Activated naive CD4-positive, alpha-beta T cell treated with anti-CD3 and anti-CD28 coated beads, Interleukin-2, amount 50 U/mL, for 16 hours (primary cell): ENCODE data around the gene ETV7.

ENCODE experiments used
- DNase-seq: peaks from one replicate; pipeline ENCODE4 v3.0.0-alpha.2; 2020

Gene ETV7

DNA sequence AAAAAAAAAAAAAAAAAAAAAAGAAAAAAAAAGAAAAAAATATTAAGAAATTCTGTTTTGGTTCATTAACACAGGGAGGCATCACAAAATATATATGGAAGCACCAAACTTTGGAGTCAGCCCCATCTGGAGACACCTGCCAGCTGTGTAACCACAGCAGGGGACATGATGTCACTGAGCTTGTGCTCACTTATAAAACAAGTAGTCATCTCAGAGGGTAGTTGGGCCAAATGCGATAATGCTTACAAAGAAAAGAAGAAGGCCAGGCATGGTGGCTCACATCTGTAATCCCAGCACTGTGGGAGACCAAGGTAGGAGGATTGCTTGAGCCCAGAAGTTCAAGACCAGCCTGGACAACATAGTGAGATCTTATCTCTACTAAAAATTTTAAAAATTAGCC, 49.7 kb downstream of the ETV7 start:
- DNase-seq, result no peak

DNA sequence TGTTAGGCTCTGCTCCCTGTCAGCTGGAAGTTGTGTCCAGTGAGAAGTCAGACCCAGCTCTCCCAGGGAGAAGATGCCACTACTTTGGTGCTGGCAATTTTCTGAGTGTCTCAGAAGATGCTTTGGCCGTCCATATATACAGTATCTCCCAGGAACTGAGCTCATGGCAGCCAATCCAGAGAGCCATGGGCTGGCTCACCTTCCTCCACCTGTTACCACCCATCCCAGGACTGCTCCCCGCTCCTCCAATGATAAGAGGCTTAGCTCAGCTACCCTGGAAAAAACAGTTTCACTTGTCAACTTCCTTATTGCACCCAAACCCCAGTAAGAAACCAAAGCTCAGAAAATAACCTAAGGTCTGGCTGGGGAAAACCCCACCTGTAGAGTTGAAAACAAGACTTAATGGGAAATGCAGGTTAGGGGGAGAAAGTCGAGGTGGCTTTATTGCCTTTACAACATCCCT, 50.7 kb downstream of the ETV7 start, which contains the start of gene BNIP5:
Gene BNIP5, minus strand, starts transcription at position 110 of the 463 bp plus-strand sequence. CDS start 6,198 bp downstream, outside the sequence.
- DNase-seq, result no peak

- DNase-seq, result no peak
These were observed 51.2 kb downstream of the ETV7 start for GRCh38 chr6:36336208-36336710.

- DNase-seq, result no peak
These were observed 51.8 kb downstream of the ETV7 start for GRCh38 chr6:36335465-36336207.

- DNase-seq, result no peak
These were observed 52.5 kb downstream of the ETV7 start for GRCh38 chr6:36334832-36335459.

DNA sequence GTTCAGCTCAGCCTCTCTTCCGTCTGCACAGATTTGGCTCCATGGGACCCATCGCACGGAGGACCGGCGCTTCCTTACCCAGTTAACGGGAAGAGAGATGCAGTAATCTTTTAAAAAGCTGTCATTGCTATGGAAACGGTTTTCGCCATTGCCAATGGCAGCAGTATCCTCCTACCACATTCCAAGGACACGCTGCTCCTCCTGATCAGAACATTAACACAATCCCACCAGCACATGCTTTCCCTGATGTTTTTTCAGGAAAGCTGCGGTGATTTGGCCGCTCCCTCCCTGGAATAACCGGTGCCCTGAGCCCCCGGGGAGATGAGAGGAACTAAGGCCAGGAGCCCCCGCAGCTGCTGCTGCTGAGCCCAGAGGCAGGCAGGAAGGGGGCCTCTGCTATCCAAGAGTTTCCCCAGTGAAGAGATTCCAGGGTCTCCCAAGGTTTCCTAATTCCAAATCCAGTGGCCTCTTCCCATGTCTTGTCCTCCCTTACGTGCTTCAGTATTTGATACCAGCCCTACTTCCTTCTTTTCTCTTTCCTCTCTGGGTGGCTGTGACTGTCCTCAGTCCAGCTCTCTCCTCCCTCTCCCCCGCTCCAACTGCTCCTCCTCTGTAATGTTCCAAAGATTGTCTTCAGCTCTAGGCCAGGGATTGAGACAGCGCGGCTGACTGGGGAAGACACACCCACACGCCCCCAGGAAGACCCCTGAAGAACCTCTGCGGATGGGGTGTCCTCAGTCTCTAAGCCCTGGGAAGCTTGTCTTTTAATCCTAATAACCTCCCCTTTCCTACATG, 53.3 kb downstream of the ETV7 start:
- DNase-seq, result no peak

GRCh38 chr6:36333171-36333895, 54.1 kb downstream of the ETV7 start:
- no peak for DNase-seq

DNA sequence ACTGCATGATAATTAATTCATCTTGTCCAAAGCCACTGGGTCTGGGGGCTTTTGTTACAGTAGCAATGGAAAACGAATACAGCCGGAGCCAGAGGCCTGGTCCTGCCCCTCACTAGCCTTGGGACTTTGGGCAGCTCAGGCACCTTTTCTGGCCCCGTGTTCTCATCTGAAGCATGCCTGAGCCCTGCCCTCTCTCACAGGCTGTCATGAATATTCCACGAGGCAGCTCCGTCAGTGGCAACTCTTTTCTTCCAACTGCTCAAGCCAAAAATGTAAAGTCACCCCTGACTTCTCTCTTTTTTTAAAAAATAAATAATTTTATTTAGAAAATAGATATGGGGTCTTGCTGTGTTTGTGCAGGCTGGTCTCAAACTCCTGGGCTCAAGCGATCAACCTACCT, 56.1 kb downstream of the ETV7 start:
- no peak for DNase-seq

DNA sequence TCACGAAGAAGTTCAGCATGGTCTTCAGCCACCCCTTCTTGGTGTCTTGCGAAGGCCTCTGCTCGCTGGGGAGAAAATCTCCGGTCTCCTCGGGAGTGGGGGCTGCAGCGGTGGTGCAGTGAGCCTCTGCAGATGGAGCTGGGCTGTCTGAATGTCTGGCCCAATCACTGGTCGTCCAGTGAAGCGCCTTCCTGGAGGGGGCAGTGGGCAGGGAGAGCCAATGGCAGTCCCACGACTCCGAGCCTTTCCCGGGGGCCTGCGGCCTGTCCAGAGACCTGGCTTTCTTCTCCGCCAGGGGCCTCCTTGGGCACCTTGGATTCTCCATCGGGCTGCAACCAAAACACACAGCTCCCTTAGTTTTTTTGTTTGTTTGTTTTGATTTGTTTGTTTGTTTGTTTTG, 57.1 kb downstream of the ETV7 start:
- no peak for DNase-seq

DNA sequence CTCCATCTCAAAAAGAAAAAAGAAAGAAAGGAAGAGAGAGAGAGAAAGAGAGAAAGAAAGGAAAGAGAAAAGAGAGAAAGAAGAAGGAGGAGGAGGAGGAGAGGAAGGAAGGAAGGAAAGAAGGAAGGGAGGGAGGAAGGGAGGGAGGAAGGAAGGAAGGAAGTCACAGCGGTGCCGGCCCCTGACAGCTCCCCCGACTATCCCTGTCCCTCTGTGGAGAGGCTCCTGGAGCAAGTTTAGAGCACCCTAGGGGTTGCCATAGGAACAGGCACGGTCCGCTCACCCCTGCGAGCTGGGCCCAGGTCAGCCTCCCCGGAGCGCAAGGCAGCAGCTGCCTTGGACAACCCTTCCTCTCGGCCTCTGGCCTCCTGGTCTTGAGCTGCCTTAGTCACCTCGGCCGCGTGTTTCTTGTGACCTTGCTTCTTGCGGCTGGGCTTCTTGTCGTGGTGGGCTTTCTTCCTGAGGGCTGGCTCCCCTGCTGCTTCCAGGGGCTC, 57.6 kb downstream of the ETV7 start:
- no peak for DNase-seq

- no peak for DNase-seq
These were observed 58.9 kb downstream of the ETV7 start for GRCh38 chr6:36328600-36328999.

GRCh38 chr6:36327919-36328236, 59.6 kb downstream of the ETV7 start:
- no peak for DNase-seq

- no peak for DNase-seq
These were observed 60.1 kb downstream of the ETV7 start for GRCh38 chr6:36327226-36327918.

GRCh38 chr6:36326356-36326995, 61.0 kb downstream of the ETV7 start:
- DNase-seq, result no peak

DNA sequence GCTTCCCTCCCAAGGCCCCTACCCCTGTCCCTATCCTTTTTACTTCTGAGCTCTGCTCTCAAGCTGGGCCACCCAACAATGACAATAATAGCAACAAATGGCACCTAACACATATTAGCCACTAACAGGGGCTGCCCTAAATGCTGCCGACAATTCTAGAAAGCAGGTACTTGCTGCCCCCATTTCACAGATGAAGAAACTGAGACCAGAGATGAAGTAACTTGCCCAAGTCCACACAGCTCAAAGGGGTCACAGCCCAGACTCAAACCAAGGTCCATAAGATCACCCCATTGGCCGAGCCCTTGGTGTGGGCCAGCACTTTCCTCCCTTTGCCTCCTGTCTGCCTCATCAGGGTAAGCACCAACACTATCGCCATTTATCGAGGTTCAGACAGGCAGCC, 62.8 kb downstream of the ETV7 start:
- no peak for DNase-seq

DNA sequence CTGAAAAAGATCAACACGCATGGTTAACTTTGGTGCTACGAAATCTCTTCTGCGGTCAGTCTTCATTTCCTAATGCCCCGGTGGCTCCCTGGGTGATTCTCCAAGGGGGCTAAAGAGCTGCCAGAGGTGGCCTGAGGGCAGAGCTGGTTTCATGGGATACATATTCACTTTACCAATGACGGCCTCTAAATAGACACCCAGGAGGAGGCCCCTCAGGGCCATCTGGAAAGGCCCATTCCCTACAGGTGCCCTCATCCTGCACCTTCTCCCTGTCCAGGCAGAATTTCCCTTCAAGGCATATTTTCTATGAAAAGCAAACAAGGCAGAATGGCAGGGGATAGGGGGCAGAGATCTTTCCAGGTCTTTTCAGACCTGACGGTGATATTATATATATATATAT, 63.3 kb downstream of the ETV7 start:
- no peak for DNase-seq

DNA sequence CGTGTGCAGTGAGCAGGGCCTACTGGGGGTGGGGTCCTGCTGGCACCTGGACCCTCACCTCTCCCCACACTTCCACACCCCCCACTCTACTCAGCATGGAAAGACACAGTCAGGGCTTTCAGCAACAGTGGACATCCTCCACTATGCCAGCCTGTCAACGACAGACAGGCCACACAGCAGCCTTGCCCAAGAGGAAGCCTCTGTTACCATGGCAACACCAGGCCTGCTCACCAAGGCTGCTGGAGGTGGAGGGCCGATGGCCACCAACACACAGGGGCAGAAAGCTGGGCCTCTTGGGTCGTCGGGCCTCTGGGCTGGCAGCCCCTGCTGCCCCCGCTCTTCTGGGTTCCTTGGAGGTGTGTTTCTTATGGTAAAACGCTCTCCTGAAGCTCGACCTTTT, 64.4 kb downstream of the ETV7 start:
- DNase-seq, result no peak

DNA sequence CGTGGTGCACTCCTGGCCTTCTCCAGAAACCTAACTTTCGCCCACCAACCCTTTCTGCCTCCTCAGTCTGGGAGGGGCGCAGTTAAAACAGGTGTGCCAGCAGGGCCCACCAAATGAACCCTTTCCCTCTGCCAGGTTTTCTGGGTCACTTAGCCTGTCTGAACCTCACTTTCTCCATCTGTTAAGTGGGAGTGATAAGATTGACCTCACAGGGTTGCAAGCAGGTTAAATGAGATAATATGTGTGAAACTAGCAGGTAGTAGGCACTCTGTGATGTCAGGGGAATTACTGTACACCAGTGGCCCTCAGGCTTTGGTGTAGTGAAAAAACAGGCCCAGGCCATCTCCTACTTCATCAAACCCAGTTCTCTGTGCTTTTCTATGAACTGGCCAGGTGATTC, 64.9 kb downstream of the ETV7 start:
- no peak for DNase-seq

GRCh38 chr6:36320475-36320874, 67.0 kb downstream of the ETV7 start:
- DNase-seq, result no peak

- no peak for DNase-seq
These were observed 67.6 kb downstream of the ETV7 start for GRCh38 chr6:36319821-36320220.

GRCh38 chr6:36319436-36319762, 68.1 kb downstream of the ETV7 start:
- DNase-seq, result no peak
